Mammary epithelial cell (primary cell): ENCODE measurements around the gene ABTB1.

Source experiments
- CTCF ChIP-seq, 2 donors: IDR thresholded peaks in 1 of 2; conservative IDR thresholded peaks in 1 of 2; 2 replicates each; pipeline ENCODE4 v1.5.1; 2011 to 2012; ENCODE audit warnings: inconsistent platforms in 2 of 2, low read length in 2 of 2, mild to moderate bottlenecking in 2 of 2, control low read depth in 1 of 2, low read depth in 1 of 2; ENCODE audit not compliant: insufficient read depth in 1 of 2; ENCODE audit errors: extremely low read depth in 1 of 2
- EZH2 ChIP-seq: IDR thresholded peaks from 2 replicates; pipeline ENCODE4 v1.6.1; 2012; ENCODE audit warnings: low read length, inconsistent platforms, borderline replicate concordance

GRCh38 chr3:127687228-127687737 is 14.5 kb downstream of the ABTB1 start:
- TF ChIP-seq CTCF (conservative IDR thresholded peaks at IDR 0.05 in 1 of 2, IDR thresholded peaks at IDR 0.05 in 1 of 2; ENCODE audit: extremely low read depth in 1 of 2, insufficient read depth in 1 of 2, low read depth in 1 of 2, low read length in 2 of 2) (no peak), EZH2 (no peak)
